BLaER1 treated with 17β-estradiol and CSF1 and Interleukin-3, amounts not matched to agents 10 nM and 100 nM (cell line): ENCODE data around the gene GEMIN4.
"Not testable (repeated sequence)": the region's sequence is repeated elsewhere in the genome, so short reads cannot be mapped to it uniquely, and the experiment has no call there.

Source experiments
- H3K27ac ChIP-seq, 11 experiments: shearing (Covaris generic); formaldehyde crosslinking; 2 replicates each; pipeline ENCODE4 v1.8.1; 2022
- H3K27me3 ChIP-seq, 11 experiments: shearing (Covaris generic); formaldehyde crosslinking; 2 replicates each; pipeline ENCODE4 v1.8.1; 2022
- H3K36me3 ChIP-seq, 11 experiments: shearing (Covaris generic); formaldehyde crosslinking; 2 replicates each; pipeline ENCODE4 v1.8.1; 2022
- H3K4me1 ChIP-seq, 10 experiments: shearing (Covaris generic); formaldehyde crosslinking; 2 replicates each; pipeline ENCODE4 v1.8.1; 2022
- H3K4me2 ChIP-seq, 11 experiments: shearing (Covaris generic); formaldehyde crosslinking; 2 replicates each; pipeline ENCODE4 v1.8.1; 2022
- H3K4me3 ChIP-seq, 10 experiments: shearing (Covaris generic); formaldehyde crosslinking; 2 replicates each; pipeline ENCODE4 v1.8.1; 2022
- H3K9ac ChIP-seq, 11 experiments: shearing (Covaris generic); formaldehyde crosslinking; 2 replicates each; pipeline ENCODE4 v1.8.1; 2022
- H3K9me3 ChIP-seq, 11 experiments: shearing (Covaris generic); formaldehyde crosslinking; replicated peaks in 1 of 11; 2 replicates each; pipeline ENCODE4 v1.8.1; 2022
- H4K20me1 ChIP-seq, 11 experiments: shearing (Covaris generic); formaldehyde crosslinking; 2 replicates each; pipeline ENCODE4 v1.8.1; 2022
- Cebpa-rat ChIP-seq, 11 experiments: shearing (Covaris generic); IDR thresholded peaks; 2 replicates each; pipeline ENCODE4 v1.8.1; 2022

GEMIN4 gene

GRCh38 chr17:788551-788950 lies 36.5 kb upstream of the GEMIN4 start:
- Histone ChIP-seq H3K36me3 (peaks cover 59 to 92% (median 81%) of the 10 kb centered on the region in 11 experiments), H3K4me3 (no peak overlapping the region)

DNA sequence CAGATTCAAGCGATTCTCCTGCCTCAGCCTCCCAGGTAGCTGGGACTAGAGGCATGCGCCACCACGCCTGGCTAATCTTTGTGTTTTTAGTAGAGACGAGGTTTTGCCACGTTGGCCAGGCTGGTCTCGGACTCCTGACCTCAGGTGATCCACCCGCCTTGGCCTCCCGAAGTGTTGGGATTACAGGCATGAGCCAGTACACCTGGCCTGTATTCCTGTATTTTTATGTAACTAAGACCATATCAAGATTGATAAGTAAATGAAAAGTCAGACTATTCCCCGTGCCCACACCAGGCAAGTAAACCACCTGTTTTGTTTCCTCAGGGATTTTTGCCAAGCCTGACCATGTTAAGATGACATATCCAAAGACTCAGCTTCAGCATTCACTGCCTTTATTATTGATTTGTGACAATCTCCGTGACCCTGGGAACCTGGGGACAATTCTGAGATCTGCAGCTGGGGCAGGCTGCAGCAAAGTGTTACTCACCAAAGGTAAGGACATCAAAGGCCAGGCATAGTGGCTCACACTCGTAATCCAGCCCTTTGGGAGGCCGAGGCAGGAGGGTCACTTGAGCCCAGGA lies 35.7 kb upstream of the GEMIN4 start:
- TF ChIP-seq Cebpa-rat (IDR thresholded peaks at IDR 0.05): no peak
- no peaks in the 10 kb centered on the region for H3K27me3 ChIP-seq
- peaks cover 21 to 34% (median 25%) of the 10 kb centered on the region in 10 experiments for H3K4me1 ChIP-seq
- H3K36me3 ChIP-seq: peaks cover 58 to 97% (median 80%) of the 10 kb centered on the region in 11 experiments
- no peak overlapping the region for H3K4me2 ChIP-seq
- H3K9ac ChIP-seq: no peak overlapping the region
- H3K27ac ChIP-seq: no peak overlapping the region
- no peak overlapping the region for H3K4me3 ChIP-seq
- H4K20me1 ChIP-seq: peaks cover 0 to 86% (median 34%) of the 10 kb centered on the region in 11 experiments; a peak in 16 of 22 replicates
- H3K9me3 ChIP-seq: no peaks in the 10 kb centered on the region

More at GRCh38 chr17:788551-788950, 36.5 kb upstream of the GEMIN4 start:
- no peak overlapping the region for H3K4me2 ChIP-seq
- H3K9ac ChIP-seq: no peak overlapping the region
- H3K27ac ChIP-seq: no peak overlapping the region
- peaks cover 17 to 35% (median 24%) of the 10 kb centered on the region in 10 experiments for H3K4me1 ChIP-seq
- H3K27me3 ChIP-seq: no peaks in the 10 kb centered on the region
- peaks cover 0 to 85% (median 34%) of the 10 kb centered on the region in 11 experiments; a peak in 16 of 22 replicates for H4K20me1 ChIP-seq
- H3K9me3 ChIP-seq: no peaks in the 10 kb centered on the region
- TF ChIP-seq Cebpa-rat (IDR thresholded peaks at IDR 0.05): no peak

GRCh38 chr17:785901-786300 lies 33.8 kb upstream of the GEMIN4 start:
- H3K4me3 ChIP-seq, H3K9me3 ChIP-seq, H3K27ac ChIP-seq, H3K4me2 ChIP-seq, H3K27me3 ChIP-seq: not testable (repeated sequence)
- Histone ChIP-seq H3K4me1 (peaks cover 26 to 31% (median 28%) of the 10 kb centered on the region in 10 experiments), H4K20me1 (peaks cover 0 to 69% (median 27%) of the 10 kb centered on the region in 11 experiments; a peak in 15 of 22 replicates), H3K36me3 (peaks cover 41 to 79% (median 62%) of the 10 kb centered on the region in 11 experiments), H3K9ac (0 out of 22 replicates have a peak overlapping the region, but pooled peaks of 1 of the 11 experiments have one; percentile 6)

DNA sequence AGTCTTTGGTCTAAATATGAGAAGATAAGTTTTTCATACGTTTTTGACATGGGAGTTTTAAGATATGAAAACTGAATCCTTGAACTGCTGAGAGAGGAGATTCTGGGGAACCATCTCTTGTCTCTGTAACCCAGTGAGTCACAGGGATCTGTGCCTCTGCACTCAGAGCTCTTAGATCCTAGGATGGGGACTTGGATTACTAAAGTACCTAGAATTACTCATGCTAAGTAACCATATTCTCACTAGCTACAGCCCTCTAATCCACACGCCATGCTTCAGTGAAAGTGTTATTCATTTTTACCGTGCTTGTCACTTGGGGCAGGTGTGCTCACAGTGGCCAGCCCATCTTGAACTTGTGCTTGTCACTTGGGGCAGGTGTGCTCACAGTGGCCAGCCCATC lies 32.1 kb upstream of the GEMIN4 start:
- Histone ChIP-seq H3K9me3 (no peaks in the 10 kb centered on the region), H3K4me3 (peak overlapping the region in 1 of 10 experiments; percentile 97; a peak in 1 of 20 replicates), H3K9ac (peak overlapping the region in 8 of 11 experiments; percentile 29 to 93 (median 88); a peak in 9 of 22 replicates), H3K4me2 (peak overlapping the region; percentile 85 to 98 (median 96); a peak in 21 of 22 replicates), H3K27ac (no peak overlapping the region), H3K27me3 (no peaks in the 10 kb centered on the region), H3K36me3 (peaks cover 32 to 68% (median 49%) of the 10 kb centered on the region in 11 experiments), H3K4me1 (peaks cover 29 to 38% (median 33%) of the 10 kb centered on the region in 10 experiments), H4K20me1 (peaks cover 0 to 71% (median 27%) of the 10 kb centered on the region in 11 experiments; a peak in 16 of 22 replicates)
- no peak for TF ChIP-seq Cebpa-rat (IDR thresholded peaks at IDR 0.05)

DNA sequence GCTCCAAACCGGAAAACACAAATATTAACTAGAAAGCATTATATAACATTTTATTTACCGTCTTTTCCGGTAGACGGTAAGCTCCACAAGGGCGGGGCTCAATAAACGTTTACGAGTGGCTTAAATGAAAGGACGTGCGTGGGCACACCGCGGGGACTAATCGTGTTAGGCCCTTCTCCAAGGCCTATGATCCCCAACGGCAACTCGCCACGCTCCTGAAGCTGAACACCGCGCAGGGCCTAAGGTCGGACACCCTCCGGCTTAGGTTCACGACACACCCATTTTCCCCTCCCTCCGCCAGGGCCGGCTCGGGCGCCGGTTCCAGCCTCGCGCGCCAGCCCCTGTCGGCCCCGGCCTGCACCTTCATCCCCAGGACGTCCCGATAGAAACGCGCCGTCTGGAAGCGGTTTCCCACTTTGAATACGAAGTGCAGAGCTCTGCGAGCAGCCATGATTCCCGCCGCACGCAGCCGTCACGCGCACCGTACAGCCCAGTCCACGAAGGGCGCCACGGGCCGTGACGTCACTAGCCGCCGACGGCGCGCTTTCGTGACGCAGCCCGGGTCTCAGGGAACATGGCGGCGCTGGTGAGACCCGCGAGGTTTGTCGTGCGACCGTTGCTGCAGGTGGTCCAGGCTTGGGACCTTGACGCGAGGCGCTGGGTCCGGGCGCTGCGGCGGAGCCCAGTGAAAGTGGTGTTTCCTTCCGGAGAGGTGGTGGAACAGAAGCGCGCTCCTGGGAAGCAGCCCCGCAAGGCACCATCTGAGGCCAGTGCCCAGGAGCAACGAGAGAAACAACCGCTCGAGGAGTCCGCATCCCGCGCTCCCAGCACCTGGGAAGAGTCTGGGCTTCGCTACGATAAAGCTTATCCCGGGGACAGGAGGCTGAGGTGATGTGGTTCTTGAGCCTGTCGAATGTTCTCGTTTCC lies 30.0 kb upstream of the GEMIN4 start, which contains the start of the genes GLOD4 and MRM3:
GLOD4 (minus strand) TSS at position 476 of the 927 bp plus-strand sequence; CDS start at position 451, 25 bp downstream.
MRM3 (plus strand) TSS at position 549 of the 927 bp plus-strand sequence; CDS start at position 575, 26 bp downstream.
- H3K4me2 ChIP-seq: peak within 1 kb of the TSS; percentile 85 to 98 (median 97)
- H3K9me3 ChIP-seq: no peaks in the 10 kb centered on the region
- peak within 1 kb of the TSS; percentile 75 to 99 (median 96) for H3K4me3 ChIP-seq
- H3K4me1 ChIP-seq: peaks cover 29 to 38% (median 33%) of the 10 kb centered on the region in 10 experiments
- no peak for TF ChIP-seq Cebpa-rat (IDR thresholded peaks at IDR 0.05)
- no peaks in the 10 kb centered on the region for H3K27me3 ChIP-seq
- peak within 1 kb of the TSS; percentile 67 to 87 (median 83) for H3K27ac ChIP-seq
- H4K20me1 ChIP-seq: peaks cover 8 to 73% (median 32%) of the 10 kb centered on the region in 11 experiments; a peak in 17 of 22 replicates
- H3K36me3 ChIP-seq: peaks cover 31 to 68% (median 49%) of the 10 kb centered on the region in 11 experiments
- H3K9ac ChIP-seq: peak within 1 kb of the TSS; percentile 79 to 93 (median 88)

DNA sequence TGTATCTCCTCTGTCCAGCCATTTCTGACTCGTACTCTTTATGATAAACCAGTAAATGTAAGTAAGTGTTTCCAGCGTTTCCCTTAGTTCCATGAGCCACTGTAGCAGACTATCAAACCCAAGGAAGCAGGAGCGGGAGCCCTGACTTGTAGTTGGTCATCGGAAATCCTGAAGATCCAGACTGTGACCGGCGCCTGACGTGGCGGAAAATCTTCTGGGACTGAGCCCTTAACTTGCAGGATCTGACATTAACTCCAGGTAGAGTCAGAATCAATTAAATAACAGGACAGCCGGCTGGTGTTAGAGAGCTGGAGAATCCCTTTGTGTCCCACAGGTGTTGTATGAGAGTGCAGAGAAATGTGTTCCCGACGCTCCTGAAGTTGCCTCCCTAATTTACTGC lies 26.0 kb upstream of the GEMIN4 start:
- peaks cover 23 to 77% (median 53%) of the 10 kb centered on the region in 11 experiments; a peak in 21 of 22 replicates for H4K20me1 ChIP-seq
- no peak overlapping the region for H3K27ac ChIP-seq
- H3K4me1 ChIP-seq: peaks cover 41 to 56% (median 48%) of the 10 kb centered on the region in 10 experiments
- peaks cover 50 to 73% (median 59%) of the 10 kb centered on the region in 11 experiments for H3K36me3 ChIP-seq
- H3K4me3 ChIP-seq: no peak overlapping the region
- H3K9me3 ChIP-seq: no peaks in the 10 kb centered on the region
- TF ChIP-seq Cebpa-rat (IDR thresholded peaks at IDR 0.05): no peak
- peaks cover 0 to 7% (median 0%) of the 10 kb centered on the region in 11 experiments; a peak in 1 of 22 replicates for H3K27me3 ChIP-seq
- H3K9ac ChIP-seq: no peak overlapping the region
- no peak overlapping the region for H3K4me2 ChIP-seq

DNA sequence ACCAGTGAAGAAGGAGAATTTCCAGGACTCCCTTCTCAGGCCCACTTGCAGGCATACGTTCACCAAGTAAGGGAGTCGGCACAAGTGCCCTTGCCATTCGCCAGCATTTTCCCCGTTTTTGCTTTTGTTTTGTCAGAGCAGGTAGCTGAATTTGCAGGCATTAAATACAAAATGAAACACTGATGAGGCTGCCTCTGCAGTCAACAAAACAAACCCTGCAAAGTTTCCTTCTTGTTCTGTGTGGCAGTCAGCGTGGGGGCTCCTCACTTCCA lies 22.2 kb upstream of the GEMIN4 start:
- H3K4me3 ChIP-seq: no peak overlapping the region
- TF ChIP-seq Cebpa-rat (IDR thresholded peaks at IDR 0.05): no peak
- H3K27ac ChIP-seq: no peak overlapping the region
- peaks cover 31 to 91% (median 80%) of the 10 kb centered on the region in 11 experiments; a peak in 21 of 22 replicates for H4K20me1 ChIP-seq
- H3K27me3 ChIP-seq: peaks cover 0 to 7% (median 0%) of the 10 kb centered on the region in 11 experiments; a peak in 1 of 22 replicates
- peak overlapping the region; percentile 48 to 79 (median 67) for H3K4me2 ChIP-seq
- H3K36me3 ChIP-seq: peaks cover 81 to 99% (median 93%) of the 10 kb centered on the region in 11 experiments
- H3K9me3 ChIP-seq: no peaks in the 10 kb centered on the region
- H3K4me1 ChIP-seq: peaks cover 32 to 48% (median 44%) of the 10 kb centered on the region in 10 experiments
- peak overlapping the region in 3 of 11 experiments; percentile 8 to 39 (median 22); a peak in 1 of 22 replicates for H3K9ac ChIP-seq

GRCh38 chr17:773467-774312 lies 21.6 kb upstream of the GEMIN4 start:
- H4K20me1 ChIP-seq: peaks cover 31 to 90% (median 81%) of the 10 kb centered on the region in 11 experiments; a peak in 21 of 22 replicates
- H3K4me3 ChIP-seq: no peak overlapping the region
- H3K9me3 ChIP-seq: no peaks in the 10 kb centered on the region
- peak overlapping the region in 5 of 11 experiments; percentile 3 to 41 (median 22); a peak in 3 of 22 replicates for H3K9ac ChIP-seq
- TF ChIP-seq Cebpa-rat (IDR thresholded peaks at IDR 0.05): no peak
- H3K27me3 ChIP-seq: peaks cover 0 to 7% (median 0%) of the 10 kb centered on the region in 11 experiments; a peak in 1 of 22 replicates
- no peak overlapping the region for H3K27ac ChIP-seq
- peaks cover 83 to 99% (median 95%) of the 10 kb centered on the region in 11 experiments for H3K36me3 ChIP-seq
- peaks cover 32 to 48% (median 44%) of the 10 kb centered on the region in 10 experiments for H3K4me1 ChIP-seq
- peak overlapping the region; percentile 48 to 79 (median 67) for H3K4me2 ChIP-seq
